Frontal cortex (tissue), 4 donors: Measurements from ENCODE around the gene EMILIN1. TPM values are rescaled to one million over a fixed set of nuclear protein-coding genes. Genes with fewer than 3 reads are reported as not detected.
A peak's percentile ranks its signal among the peaks of the same experiment; 100 is the strongest.

ENCODE experiments used
- DNase-seq, 2 donors: peaks; one replicate each; pipeline ENCODE4 v3.0.0; 2012; ENCODE audit warnings: low spot score in 2 of 2
- FAIRE-seq: peaks from 2 replicates; lab custom pipeline; 2012; peaks lifted over from hg19 to GRCh38; lab: Jason Lieb, UNC
- total RNA-seq: library from RNA; depleted of rRNA; stranded (reverse); fragments of >200 nt; gene quantifications from one replicate; pipeline ENCODE4 v1.2.3, GENCODE V29; 2014
- donor health status: control.
- donor health status: control.
- donor health status: control.

The EMILIN1 gene
- 4.1 TPM for total RNA-seq

GRCh38 chr2:27078267-27079194, at the start of gene EMILIN1:
EMILIN1 (plus strand) TSS chr2:27078615; CDS start chr2:27079066, 451 bp downstream.
- FAIRE-seq = no peak
- DNase-seq = peak; percentile 67 to 71

GRCh38 chr2:27029051-27029450, 49.4 kb upstream of the EMILIN1 start:
- FAIRE-seq = no peak
- no peak for DNase-seq

GRCh38 chr2:27032495-27033252, 45.7 kb upstream of the EMILIN1 start, which contains the start of gene TMEM214:
TMEM214 (plus strand) TSS chr2:27032965; CDS start chr2:27033016, 51 bp downstream.
- peak; percentile 93 to 96 for DNase-seq
- FAIRE-seq = no peak

DNA sequence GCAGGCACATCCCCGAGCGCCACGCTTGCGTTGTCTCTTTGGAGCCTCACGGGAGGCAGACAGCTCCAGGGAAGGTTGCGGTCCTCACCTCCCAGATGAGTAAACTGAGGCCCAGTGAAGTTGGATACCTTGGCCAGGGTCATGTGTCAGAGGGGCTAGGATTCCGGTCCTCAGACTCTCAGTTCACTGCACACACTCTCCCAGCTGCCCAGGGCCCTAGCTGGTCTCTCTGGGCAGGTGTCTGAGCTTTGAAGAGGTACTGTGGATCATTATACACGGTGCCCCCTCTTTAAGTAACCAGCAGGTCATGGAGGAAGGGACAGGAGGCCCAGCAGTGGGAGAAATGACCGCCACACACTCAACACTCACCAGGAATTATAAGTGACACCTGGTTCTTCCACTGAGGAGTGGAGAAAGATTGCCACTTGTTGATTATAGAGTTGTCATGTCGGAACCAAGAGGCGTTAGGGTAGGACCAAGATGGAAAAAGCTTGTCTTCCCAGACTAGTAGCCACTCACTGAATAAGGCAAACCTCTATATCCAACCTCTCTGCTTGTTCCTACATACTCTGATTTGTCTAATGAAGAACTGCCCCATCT, 45.1 kb upstream of the EMILIN1 start:
- FAIRE-seq (no peak), DNase-seq (no peak)

DNA sequence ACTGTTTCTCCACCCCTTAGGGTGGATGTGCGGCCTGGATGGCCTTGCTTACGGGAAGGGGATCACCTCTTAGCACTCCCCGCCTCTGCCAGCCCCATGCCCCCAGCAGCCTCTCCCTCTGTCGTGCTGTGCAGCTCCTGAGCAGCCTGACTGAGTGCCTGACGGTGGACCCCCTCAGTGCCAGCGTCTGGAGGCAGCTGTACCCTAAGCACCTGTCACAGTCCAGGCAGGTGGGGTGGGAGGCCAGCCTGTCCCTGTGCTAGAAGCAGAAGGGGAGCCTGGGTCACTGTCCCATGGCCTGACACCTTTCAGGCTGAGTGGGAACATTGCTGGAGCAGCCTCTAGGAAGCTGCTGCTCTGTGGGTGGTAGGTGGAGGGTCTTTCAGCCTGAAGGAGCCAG, 40.4 kb upstream of the EMILIN1 start:
- no peak for DNase-seq
- no peak for FAIRE-seq

GRCh38 chr2:27038631-27039339, 39.6 kb upstream of the EMILIN1 start:
- DNase-seq (no peak), FAIRE-seq (no peak)

DNA sequence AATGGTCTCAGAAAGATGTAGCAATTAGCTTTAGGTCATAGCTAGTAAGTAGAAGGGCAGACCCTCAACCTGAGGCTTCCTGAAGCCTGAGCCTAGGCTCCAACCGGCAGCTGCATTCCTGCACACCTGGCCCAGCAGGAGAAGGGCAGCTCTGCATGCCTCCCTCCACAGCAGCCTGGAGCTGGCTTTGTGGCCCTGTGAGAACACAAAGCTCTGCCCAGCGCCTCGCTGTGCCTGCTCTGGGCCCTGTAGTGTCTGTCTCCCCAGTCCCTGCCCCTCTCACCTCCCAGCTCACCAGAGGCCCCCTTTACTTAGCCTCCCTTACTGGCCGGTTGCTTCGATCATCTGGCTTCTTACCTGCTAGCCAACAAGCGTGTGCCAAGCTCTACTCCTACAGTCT, 39.0 kb upstream of the EMILIN1 start:
- DNase-seq = no peak
- FAIRE-seq = no peak

GRCh38 chr2:27039871-27040270, 38.5 kb upstream of the EMILIN1 start:
- DNase-seq (no peak), FAIRE-seq (no peak)

- DNase-seq = no peak
- no peak for FAIRE-seq
Observed at GRCh38 chr2:27040282-27040681, 38.1 kb upstream of the EMILIN1 start.

DNA sequence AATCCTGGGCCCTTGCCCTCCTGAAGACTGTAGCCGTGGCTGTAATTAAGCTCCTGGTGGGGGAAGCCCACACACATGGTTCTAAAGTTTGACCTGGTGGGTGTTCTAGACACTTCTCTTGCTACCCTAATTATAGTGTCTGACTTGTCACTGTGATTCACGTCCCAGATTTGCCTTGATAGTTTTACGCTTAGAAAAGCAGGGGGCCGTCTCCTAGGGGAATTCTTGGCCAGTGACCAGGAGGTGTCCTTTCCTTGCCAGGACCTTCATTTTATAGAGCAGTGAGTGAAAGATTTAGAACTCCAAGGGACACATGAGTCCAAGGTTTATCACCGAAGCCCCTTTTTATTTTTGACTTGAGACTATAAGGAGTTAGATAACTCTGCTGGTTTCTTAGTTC, 36.7 kb upstream of the EMILIN1 start:
- FAIRE-seq (no peak), DNase-seq (peak in 1 of 2 donors; percentile 40)

DNA sequence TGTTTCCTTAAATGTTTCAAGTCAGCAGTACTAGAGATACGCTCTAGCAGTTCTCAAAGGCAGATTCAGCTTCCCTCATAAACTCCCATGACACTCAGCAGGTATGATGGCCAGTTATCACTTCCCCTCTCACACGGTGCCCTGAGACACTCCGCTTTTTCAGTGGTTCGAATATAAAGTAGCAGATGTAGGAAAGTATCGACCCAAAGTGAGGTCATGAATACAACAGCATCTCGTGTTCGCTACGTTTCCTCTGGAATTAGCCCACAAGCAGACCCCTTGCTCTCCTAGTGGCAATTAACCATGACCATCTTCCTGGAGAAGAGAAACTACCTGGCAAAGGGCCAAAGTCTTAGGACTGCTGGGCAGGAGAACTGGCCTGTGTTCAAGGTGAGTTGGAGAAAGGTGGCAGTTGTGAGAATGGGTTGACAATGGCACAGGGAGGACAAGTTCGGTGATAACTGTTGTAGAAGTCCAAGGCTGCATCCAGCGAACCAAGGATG, 36.2 kb upstream of the EMILIN1 start:
- FAIRE-seq (no peak), DNase-seq (no peak)

DNA sequence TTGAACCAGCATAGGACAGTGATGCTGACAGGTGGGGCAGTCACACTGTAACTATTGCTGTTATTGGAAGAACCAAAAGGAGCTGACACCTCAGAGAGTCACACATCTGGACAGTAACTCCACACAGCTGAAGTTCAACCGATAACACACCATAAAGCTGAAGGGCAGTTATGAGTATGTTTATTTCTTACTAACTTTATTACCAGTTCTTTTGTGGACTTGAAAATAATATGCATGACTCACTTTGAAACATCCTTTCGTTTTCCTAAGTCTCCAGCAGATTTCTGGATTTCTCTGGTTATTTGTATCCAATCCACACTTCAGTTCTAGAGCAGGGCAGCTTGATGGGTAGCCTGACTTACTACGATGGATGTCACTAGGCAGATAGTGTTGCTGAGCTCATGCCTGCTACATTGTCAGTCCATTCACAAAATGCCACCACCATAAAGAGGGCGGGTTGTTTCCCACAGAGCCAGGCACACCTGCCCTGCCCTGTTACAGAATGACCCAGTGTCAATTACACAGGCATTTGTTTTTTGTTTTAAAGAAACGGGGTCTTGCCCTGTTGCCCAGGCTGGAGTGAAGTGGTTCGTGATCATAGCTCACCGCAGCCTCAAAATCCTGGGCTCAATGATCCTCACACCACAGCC, 35.3 kb upstream of the EMILIN1 start:
- no peak for FAIRE-seq
- DNase-seq = no peak

DNA sequence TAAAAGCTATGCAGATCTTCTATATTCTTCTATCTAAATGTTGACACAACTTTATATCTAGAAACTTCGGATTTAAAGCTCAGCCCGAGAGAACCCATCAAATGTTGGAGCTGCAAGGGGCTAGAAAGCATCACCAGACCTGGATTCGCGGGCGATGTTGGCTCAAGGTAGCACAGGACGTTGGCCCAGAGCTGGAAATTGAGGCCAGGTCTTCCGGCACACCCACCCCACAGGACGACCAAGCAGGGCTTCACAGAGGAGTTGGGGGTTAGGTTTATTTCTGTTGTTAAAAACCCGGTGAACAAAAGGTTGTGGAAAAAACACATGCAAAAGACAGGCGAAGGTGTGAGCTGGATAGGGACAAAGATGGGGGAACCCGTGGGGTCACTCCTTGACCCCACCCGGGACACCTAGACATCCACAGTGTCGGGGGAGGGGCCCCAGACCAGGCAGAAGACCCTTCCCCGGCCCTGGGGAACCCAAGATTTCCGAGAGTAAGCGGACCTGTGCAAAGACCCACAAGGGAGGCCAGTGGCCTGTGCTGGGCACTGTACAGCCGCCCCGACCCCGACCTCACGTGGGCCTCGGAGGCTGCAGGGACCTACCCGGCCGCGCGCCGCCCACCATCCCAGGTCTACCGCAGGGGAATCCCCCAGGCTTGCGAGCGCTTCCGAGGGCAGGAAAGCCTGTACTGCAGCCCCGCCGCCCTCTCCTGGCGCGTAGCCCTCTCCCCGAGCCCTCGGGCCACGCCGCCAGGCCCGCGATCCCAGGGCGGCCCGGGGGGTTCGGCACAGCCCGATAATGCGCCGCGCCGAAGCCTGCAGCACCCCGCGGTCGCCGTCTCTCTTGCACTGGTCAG, 28.8 kb upstream of the EMILIN1 start:
- FAIRE-seq = no peak
- DNase-seq = peak in 1 of 2 donors; percentile 65

DNA sequence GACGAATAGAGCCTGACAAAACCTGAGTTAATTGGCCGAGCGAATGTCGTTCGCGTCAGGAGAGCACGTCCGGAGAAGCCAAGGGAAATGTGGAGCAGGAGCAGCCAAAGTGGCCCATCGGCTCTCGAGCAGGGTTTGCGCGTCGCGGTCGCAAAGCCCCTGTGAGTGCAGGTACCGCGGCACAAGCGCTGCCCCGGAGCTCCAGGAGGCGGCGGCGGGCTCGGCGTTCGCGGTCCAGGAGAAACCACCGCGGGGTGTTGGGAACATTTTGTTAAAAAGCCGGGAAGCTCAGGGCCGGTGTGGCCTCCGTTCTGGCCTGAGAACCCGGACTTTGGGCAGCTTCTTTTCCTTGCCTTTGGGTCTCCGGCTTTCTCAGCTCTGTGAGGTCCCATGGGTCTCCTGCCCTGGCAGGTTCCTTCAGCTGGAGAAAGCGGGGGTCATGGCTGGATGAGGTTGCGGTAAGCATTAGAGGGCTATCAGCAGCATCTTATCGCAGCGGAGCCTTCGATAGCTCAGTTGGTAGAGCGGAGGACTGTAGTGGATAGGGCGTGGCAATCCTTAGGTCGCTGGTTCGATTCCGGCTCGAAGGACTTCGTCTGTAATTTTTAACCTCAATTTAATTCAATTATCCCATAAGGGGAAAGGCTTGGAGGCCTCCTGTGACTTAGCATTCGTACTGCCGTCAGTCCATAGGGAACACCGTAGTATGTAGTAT, 28.0 kb upstream of the EMILIN1 start:
- DNase-seq = peak; percentile 86 to 93
- no peak for FAIRE-seq

GRCh38 chr2:27050996-27051901, 27.2 kb upstream of the EMILIN1 start, which contains the start of gene AGBL5:
AGBL5 (plus strand) TSS chr2:27051668; CDS start chr2:27052959, 1,291 bp downstream.
- DNase-seq (peak; percentile 93 to 95), FAIRE-seq (no peak)

DNA sequence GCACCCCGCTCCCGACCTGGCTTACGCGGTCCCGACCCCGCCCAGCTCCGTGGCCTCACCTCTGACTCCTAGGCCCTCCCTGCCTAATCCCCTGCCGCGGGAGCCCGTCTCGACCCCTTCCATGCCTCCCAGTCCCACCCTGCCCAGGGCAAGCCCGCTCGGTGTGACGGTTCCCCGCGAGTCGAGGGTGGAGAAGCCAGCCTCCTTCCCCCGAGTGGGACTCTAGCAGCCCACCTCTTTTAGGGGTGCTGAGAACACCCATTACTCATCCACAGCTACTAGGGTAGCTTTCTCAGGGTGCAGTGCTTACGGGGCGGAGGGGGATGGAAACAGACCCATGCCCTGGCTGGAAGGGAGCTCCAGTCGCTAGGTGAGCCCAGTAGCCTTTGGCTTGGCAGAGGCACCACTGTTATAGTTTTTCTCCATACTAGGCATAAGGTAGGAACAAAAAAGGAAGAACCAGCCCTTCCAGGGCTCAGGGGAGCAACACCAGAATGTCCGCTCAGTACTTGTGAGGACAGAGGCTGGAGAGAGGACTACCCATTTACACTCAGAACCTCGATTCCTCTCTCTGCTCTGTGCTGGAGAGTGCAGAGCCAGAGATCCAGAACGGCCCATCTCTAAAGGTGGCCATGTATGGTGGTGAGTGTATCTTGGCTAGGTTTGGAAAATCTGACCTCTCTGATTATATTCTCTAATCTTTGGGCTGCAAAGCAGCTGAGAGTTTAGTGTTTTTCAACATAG, 26.3 kb upstream of the EMILIN1 start:
- peak in 1 of 2 donors; percentile 40 for DNase-seq
- FAIRE-seq = no peak
